ENCODE data around the gene DNAH17. TPM values are rescaled to one million over a fixed set of nuclear protein-coding genes. Genes with fewer than 3 reads are reported as not detected.

Gene DNAH17
- total RNA-seq, 1 experiment from 2014 or later = 0.13 TPM

- H2AK5ac ChIP-seq (ENCODE audit: insufficient read length, low read length) = no peak overlapping the region
- H3K9me3 ChIP-seq (ENCODE audit: control insufficient read depth, low read depth, low read length) = no peaks in the 10 kb centered on the region
- H2AFZ ChIP-seq (ENCODE audit: low read length) = no peak overlapping the region
- H3T11ph ChIP-seq (ENCODE audit: low read length) = no peak overlapping the region
- H4K8ac ChIP-seq (replicated peaks; ENCODE audit: insufficient read length, low read depth, low read length) = no peak overlapping the region
- H2BK5ac ChIP-seq (ENCODE audit: insufficient read length, low read length) = no peak overlapping the region
- no peak overlapping the region for H3K14ac ChIP-seq (ENCODE audit: insufficient read depth, low read length)
- H3K9ac ChIP-seq (ENCODE audit: extremely low read depth, insufficient read length, low read length) = no peak overlapping the region
- H3K4ac ChIP-seq (ENCODE audit: low read depth, low read length) = no peak overlapping the region
- H2BK15ac ChIP-seq (ENCODE audit: low read depth, low read length) = no peak overlapping the region
- H3K79me2 ChIP-seq (ENCODE audit: insufficient read depth, low read length) = no peaks in the 10 kb centered on the region
- no peak overlapping the region for H3K27ac Mint-ChIP-seq
- H2BK12ac ChIP-seq (ENCODE audit: insufficient read length, low read depth, low read length) = no peak overlapping the region
- H3K23ac ChIP-seq (ENCODE audit: insufficient read length, low read depth, low read length) = no peak overlapping the region
- no peaks in the 10 kb centered on the region for H3K23me2 ChIP-seq (ENCODE audit: insufficient read length, low read depth, low read length, poor library complexity, severe bottlenecking)
- no peak overlapping the region for H3K4me2 ChIP-seq (ENCODE audit: insufficient read depth, insufficient read length, low read length)
- no peak overlapping the region for H3K27ac ChIP-seq (ENCODE audit: insufficient read length, low read depth, low read length)
- peaks cover 9% of the 10 kb centered on the region for H3K27me3 Mint-ChIP-seq (ENCODE audit: low read depth)
- no peaks in the 10 kb centered on the region for H3K27me3 ChIP-seq (ENCODE audit: insufficient read depth, low read length)
- peaks cover 0 to 4% (median 0%) of the 10 kb centered on the region in 3 experiments; a peak in 2 of 7 replicates for H3K36me3 Mint-ChIP-seq (ENCODE audit: insufficient read depth in 1 of 3, low read depth in 3 of 3)
- peaks cover 21 to 39% of the 10 kb centered on the region in 2 experiments for H3K4me1 Mint-ChIP-seq
- no peak overlapping the region for H4K91ac ChIP-seq (ENCODE audit: insufficient read length, low read depth, low read length)
- H3K56ac ChIP-seq (ENCODE audit: insufficient read length, low read depth, low read length) = no peak overlapping the region
- no peak for DNase-seq
- H3K4me1 ChIP-seq (ENCODE audit: insufficient read depth, low read length) = 0 out of 2 replicates have a peak, but pooled peaks cover 3% of the 10 kb centered on the region
- H2BK120ac ChIP-seq (ENCODE audit: low read depth, low read length, poor library complexity, severe bottlenecking) = no peak overlapping the region
- no peak overlapping the region for H4K5ac ChIP-seq (ENCODE audit: insufficient read length, low read depth, low read length)
- no peak for TF ChIP-seq CTCF (conservative IDR thresholded peaks at IDR 0.05)
- peaks cover 5 to 10% of the 10 kb centered on the region in 2 experiments; a peak in 3 of 5 replicates for H3K9me3 Mint-ChIP-seq
- WGBS (ENCODE audit: extremely low coverage, insufficient read length, low lambda C conversion rate) = no CpG with 5 or more reads among the region's 23 CpGs
- H2BK20ac ChIP-seq (ENCODE audit: low read depth, low read length, poor library complexity, severe bottlenecking) = no peak overlapping the region
- H4K20me1 ChIP-seq (ENCODE audit: control insufficient read depth, insufficient read depth, insufficient read length) = no peaks in the 10 kb centered on the region
- no peak overlapping the region for H3K4me3 Mint-ChIP-seq
- no peak overlapping the region for H3K18ac ChIP-seq (ENCODE audit: insufficient read length, low read depth, low read length)
- H3K79me1 ChIP-seq (ENCODE audit: insufficient read depth, low read depth, low read length, poor library complexity, severe bottlenecking) = no peaks in the 10 kb centered on the region
Observed at GRCh38 chr17:78576389-78577112, 645 bp downstream of the DNAH17 start.

Data from H9 (cell line).